ENCODE results near the gene OPN1MW3.
"Not testable (repeated sequence)": the region's sequence is repeated elsewhere in the genome, so short reads cannot be mapped to it uniquely, and the experiment has no call there.

The OPN1MW3 gene

GRCh38 chrX:154257282-154257681 lies at the start of gene OPN1MW3:
OPN1MW3 (plus strand) TSS chrX:154257582; CDS start chrX:154257620, 38 bp downstream.
- not testable (repeated sequence) for DNase-seq (ENCODE audit: insufficient read length, low spot score); FAIRE-seq

DNA sequence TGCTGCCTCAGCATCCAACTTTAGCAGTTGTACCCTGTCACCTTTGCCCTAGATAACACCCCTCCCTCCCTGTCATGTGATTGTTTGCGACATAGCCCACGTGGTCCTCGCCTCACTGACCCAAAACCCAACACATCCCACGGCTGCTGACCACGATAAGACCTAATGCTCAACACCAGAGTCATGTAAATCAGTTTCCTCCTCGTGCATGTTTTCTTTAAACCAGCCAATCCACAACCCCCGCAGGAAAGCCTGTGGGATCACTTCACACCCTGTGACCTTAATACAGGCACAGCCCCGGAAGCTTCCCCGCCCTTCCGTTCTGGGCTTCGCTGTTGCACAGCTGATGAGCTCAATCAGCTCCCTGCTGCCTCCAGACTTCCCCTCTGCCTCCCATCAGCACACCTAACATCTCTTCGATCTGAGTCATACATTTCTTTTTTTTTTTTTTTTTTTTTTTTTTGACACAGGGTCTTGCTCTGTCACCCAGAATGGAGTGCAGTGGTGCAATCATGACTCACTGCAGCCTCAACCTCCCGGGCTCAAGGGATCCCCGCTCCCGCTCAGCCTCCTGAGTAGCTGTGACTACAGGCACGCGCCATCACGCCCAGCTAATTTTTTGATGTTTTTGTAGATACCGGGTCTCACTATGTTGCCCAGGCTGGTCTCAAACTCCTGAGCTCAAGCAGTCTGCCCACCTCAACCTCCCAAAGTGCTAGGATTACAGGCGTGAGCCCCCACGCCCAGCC lies 47.5 kb upstream of the OPN1MW3 start:
- DNase-seq (ENCODE audit: insufficient read length, low spot score); FAIRE-seq: not testable (repeated sequence)

DNA sequence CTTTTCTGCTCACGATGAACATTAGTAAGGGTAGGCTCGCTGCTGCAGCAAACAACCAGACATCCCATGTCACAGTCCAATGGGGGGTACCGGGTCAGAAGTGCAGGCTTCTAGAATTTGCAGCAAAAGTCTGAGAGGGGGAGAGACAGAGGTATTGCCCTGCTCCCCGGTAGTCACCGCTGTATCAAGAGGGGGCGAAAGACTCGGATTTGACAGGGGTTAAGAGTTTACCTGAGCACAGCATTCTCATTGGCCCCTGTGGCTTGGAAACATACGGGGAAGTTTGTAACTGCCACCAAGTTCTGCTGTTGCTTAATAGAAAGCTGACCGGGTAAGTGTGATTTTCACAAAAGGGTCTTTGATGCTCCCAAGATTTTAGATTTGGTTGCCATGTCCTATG lies 46.3 kb upstream of the OPN1MW3 start:
- not testable (repeated sequence) for DNase-seq (ENCODE audit: insufficient read length, low spot score); FAIRE-seq

DNA sequence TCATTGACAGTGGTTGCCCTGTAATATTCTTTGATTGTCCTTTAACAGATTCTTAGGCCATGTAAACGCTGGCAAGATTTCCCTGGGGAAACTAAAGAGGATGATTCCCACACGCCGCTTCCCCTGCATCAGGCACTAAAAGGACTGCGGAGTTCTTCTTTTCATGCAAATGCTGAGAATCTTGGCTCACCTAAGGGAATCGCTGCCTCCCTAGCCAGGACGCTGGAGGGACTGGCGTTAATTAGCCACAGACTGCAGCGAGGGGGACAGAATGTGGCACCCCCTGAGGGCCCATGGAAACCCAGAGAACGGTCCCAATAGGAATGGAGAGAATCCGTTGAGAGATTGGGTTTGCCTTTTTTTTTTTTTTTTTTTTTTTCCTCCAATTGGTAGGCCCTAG lies 45.9 kb upstream of the OPN1MW3 start:
- not testable (repeated sequence) for FAIRE-seq; DNase-seq (ENCODE audit: insufficient read length, low spot score)

GRCh38 chrX:154219456-154219855 lies 37.9 kb upstream of the OPN1MW3 start, which contains the start of gene OPN1MW2:
OPN1MW2 (plus strand) TSS chrX:154219756; CDS start chrX:154219816, 60 bp downstream.
- not testable (repeated sequence) for DNase-seq (ENCODE audit: insufficient read length, low spot score); FAIRE-seq

DNA sequence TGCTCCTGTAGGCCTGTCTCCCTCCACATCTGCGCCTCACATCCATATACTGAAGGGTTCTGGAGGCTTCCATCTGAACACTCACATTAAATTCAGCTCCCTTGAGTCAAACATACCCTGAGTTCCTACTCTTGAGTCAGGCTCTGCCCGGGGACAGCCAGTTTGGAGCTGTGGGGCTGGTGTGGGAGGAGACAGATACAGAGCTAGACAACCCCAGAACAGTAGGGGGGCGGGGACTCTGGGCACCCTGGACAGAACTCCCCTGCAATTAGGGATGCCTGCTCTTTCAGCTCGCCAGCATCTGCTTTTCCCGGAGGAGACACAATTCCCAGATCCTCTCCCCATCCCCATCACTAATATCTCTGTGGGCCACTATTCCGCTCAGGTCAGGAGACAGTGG lies 32.1 kb upstream of the OPN1MW3 start:
- FAIRE-seq; DNase-seq (ENCODE audit: insufficient read length, low spot score): not testable (repeated sequence)

DNA sequence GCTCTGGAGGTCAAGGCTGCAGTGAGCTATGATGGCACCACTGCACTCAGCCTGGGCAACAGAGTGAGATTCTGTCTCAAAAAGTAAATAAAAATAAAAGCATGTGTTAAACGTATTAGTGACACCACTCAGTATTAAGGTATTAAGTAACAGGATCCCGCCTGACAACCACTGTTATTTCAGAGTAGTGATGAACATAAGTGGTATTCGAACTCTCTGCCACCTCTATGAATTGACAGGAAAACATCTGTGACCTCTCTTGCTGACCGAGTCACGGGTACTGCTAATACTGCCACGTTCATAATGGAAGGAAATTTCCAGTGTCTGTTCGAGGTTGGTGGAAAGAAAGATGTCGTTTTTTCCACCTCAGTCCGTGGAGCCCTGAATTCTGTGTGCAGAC lies 30.7 kb upstream of the OPN1MW3 start:
- not testable (repeated sequence) for DNase-seq (ENCODE audit: insufficient read length, low spot score); FAIRE-seq

GRCh38 chrX:154231443-154231842 lies 25.9 kb upstream of the OPN1MW3 start:
- DNase-seq (ENCODE audit: insufficient read length, low spot score); FAIRE-seq: not testable (repeated sequence)

DNA sequence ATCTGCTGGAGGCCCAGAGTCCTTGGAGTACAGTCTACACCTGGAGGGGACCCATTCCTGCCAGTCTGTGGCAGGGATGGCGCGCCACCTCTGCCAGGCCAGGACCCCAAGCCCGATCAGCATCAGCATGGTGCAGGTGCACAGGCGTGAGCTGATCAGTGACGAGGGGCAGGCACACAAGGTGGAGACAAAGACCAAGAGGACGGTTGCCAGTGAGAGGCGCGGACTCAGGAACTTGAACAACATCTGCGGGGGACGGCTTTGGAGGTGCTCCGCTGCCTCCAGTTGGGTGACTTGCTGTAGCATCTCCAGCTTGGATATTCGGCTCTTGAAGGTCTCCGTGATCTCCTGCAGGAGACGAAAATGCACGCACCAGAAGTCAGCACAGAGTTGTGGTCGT lies 23.8 kb upstream of the OPN1MW3 start:
- FAIRE-seq; DNase-seq (ENCODE audit: insufficient read length, low spot score): not testable (repeated sequence)

DNA sequence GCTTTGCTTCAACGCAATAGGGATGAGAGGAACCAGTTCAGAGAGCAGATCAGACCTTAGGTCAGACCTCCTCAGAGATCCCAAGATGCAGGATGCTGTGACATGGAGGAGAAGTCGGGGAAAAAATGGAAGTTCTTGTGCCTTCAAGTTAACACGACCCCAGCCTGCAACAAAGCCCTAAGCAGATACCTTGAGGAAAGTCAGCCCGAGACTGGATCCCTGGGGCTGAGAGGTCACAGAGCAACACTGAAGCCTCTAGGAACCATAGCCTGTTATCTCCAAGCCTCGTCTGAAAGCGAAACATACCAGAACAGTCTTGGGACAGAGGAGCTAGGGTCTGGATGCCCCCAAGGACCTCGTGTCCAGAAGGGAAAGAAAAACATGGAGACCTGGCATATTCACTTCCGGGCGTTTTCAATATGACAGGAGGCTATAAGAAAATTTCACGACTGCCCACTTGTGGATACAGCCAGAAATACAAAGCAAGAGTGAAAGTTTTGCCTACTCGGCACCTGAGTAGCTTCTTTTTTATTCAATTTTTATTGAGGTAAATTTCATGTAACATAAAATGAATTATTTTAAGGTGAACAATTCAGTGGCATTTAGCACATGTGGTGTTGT lies 18.3 kb upstream of the OPN1MW3 start:
- FAIRE-seq; DNase-seq (ENCODE audit: insufficient read length, low spot score): not testable (repeated sequence)

DNA sequence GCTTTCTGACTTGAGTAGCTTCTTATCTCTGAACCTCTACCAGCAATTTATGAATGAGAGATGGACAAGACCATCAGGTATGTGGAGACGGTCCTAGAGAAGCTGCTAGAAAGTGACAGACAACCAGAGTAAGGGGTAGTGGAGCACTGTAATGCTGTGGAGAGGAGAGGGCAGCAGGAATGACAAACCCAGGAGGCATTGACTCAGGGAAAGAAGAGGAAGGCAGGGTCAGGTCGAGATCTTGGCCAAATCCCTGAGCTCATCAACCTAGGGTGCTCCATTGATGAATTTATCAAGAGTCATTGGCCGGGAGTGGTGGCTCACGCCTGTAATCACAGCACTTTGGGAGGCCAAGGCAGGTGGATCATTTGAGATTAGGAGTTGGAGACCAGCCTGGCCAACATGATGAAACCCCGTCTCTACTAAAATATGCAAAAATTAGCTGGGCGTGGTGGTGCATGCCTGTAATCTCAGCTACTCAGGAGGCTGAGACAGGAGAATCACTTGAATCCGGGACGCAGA lies 17.3 kb upstream of the OPN1MW3 start:
- FAIRE-seq; DNase-seq (ENCODE audit: insufficient read length, low spot score): not testable (repeated sequence)

DNA sequence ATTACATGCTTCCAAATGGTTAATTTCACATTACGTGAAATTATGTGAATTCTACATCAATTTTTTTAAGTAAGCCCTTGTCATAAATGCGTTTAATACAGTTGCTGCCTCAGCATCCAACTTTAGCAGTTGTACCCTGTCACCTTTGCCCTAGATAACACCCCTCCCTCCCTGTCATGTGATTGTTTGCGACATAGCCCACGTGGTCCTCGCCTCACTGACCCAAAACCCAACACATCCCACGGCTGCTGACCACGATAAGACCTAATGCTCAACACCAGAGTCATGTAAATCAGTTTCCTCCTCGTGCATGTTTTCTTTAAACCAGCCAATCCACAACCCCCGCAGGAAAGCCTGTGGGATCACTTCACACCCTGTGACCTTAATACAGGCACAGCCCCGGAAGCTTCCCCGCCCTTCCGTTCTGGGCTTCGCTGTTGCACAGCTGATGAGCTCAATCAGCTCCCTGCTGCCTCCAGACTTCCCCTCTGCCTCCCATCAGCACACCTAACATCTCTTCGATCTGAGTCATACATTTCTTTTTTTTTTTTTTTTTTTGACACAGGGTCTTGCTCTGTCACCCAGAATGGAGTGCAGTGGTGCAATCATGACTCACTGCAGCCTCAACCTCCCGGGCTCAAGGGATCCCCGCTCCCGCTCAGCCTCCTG lies 9.9 kb upstream of the OPN1MW3 start:
- DNase-seq (ENCODE audit: insufficient read length, low spot score); FAIRE-seq: not testable (repeated sequence)

- not testable (repeated sequence) for DNase-seq (ENCODE audit: insufficient read length, low spot score); FAIRE-seq
Measured at GRCh38 chrX:154248076-154248475, 9.3 kb upstream of the OPN1MW3 start.

GRCh38 chrX:154258711-154259110 lies 1.3 kb downstream of the OPN1MW3 start:
- FAIRE-seq; DNase-seq (ENCODE audit: insufficient read length, low spot score): not testable (repeated sequence)

- DNase-seq (ENCODE audit: insufficient read length, low spot score); FAIRE-seq: not testable (repeated sequence)
Measured at GRCh38 chrX:154263072-154263471, 5.7 kb downstream of the OPN1MW3 start.

GRCh38 chrX:154269245-154269644 lies 11.9 kb downstream of the OPN1MW3 start:
- not testable (repeated sequence) for FAIRE-seq; DNase-seq (ENCODE audit: insufficient read length, low spot score)

DNA sequence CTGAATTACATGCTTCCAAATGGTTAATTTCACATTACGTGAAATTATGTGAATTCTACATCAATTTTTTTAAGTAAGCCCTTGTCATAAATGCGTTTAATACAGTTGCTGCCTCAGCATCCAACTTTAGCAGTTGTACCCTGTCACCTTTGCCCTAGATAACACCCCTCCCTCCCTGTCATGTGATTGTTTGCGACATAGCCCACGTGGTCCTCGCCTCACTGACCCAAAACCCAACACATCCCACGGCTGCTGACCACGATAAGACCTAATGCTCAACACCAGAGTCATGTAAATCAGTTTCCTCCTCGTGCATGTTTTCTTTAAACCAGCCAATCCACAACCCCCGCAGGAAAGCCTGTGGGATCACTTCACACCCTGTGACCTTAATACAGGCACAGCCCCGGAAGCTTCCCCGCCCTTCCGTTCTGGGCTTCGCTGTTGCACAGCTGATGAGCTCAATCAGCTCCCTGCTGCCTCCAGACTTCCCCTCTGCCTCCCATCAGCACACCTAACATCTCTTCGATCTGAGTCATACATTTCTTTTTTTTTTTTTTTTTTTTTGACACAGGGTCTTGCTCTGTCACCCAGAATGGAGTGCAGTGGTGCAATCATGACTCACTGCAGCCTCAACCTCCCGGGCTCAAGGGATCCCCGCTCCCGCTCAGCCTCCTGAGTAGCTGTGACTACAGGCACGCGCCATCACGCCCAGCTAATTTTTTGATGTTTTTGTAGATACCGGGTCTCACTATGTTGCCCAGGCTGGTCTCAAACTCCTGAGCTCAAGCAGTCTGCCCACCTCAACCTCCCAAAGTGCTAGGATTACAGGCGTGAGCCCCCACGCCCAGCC lies 27.3 kb downstream of the OPN1MW3 start:
- not testable (repeated sequence) for FAIRE-seq; DNase-seq (ENCODE audit: insufficient read length, low spot score)

DNA sequence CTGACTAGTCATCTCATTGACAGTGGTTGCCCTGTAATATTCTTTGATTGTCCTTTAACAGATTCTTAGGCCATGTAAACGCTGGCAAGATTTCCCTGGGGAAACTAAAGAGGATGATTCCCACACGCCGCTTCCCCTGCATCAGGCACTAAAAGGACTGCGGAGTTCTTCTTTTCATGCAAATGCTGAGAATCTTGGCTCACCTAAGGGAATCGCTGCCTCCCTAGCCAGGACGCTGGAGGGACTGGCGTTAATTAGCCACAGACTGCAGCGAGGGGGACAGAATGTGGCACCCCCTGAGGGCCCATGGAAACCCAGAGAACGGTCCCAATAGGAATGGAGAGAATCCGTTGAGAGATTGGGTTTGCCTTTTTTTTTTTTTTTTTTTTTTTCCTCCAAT lies 29.0 kb downstream of the OPN1MW3 start:
- DNase-seq (ENCODE audit: insufficient read length, low spot score); FAIRE-seq: not testable (repeated sequence)

DNA sequence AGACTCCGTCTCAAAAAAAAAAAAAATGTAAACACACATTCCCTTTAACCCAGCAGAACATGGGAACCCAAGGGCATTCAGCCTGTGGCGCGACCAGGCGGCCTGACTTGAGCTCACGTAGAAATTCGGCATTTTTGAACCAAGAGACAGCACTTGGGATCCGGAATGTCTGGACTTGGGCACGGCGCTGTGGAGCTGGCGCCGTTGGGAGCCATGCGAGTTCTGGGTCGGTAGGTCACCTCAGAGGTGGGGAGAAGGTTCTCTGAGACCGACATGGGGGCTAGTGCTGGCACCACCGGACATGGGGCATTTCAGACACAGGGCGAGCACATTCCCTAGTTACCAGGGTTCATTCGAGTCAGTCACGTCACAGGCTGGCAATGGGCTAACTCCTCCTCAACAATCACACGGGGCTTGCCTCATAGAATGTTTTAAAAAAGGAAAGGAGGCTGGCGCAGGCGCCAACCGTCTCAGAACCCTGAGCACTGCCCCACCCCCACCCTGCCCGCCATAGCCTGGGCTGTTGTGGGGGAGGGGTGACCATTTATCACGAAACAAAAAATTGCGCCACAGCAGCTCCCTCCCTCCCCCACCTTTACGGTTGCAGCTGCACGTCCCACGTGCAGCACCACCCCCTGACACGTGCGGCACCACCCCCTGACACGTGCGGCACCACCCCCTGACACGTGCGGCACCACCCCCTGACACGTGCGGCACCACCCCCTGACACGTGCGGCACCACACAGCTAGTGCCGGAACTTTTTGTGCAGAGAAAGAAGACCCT lies 37.6 kb downstream of the OPN1MW3 start, which contains the start of gene TEX28:
Gene TEX28, minus strand, starts transcription at position 334 of the 784 bp plus-strand sequence. CDS start 3,007 bp downstream, outside the sequence.
- no peak for FAIRE-seq
- DNase-seq (ENCODE audit: insufficient read length, low spot score) = no peak
